Colonic mucosa (tissue), 4 donors: ENCODE results near the gene DAG1. TPM values are rescaled to one million over a fixed set of nuclear protein-coding genes. Genes with fewer than 3 reads are reported as not detected.
A peak's percentile ranks its signal among the peaks of the same experiment; 100 is the strongest.

Experiments
- DNase-seq: peaks from one replicate; pipeline ENCODE4 v3.0.0-alpha.2; 2020
- H3K27ac ChIP-seq: fragments of 200-600 bp; one replicate; pipeline ENCODE4 v1.8.0; 2021
- H3K27me3 ChIP-seq: fragments of 200-600 bp; one replicate; pipeline ENCODE4 v1.8.0; 2021
- H3K36me3 ChIP-seq: fragments of 200-600 bp; one replicate; pipeline ENCODE4 v1.8.0; 2021
- H3K4me1 ChIP-seq: fragments of 200-600 bp; one replicate; pipeline ENCODE4 v1.8.0; 2021; ENCODE audit warnings: mild to moderate bottlenecking
- H3K4me3 ChIP-seq: fragments of 200-600 bp; one replicate; pipeline ENCODE4 v1.8.0; 2021
- H3K9ac ChIP-seq, 2 donors: one replicate each; pipeline ENCODE4 v1.7.0; 2013; ENCODE audit warnings: control low read depth in 2 of 2, low read depth in 2 of 2, low read length in 2 of 2
- H3K9me3 ChIP-seq: fragments of 200-600 bp; one replicate; pipeline ENCODE4 v1.8.0; 2021
- intact Hi-C: fragments of 100-400 bp; cut with DNase I; formaldehyde crosslinking; loops from one replicate; pipeline ENCODE4 v1.14.1; 2022
- total RNA-seq, 2 donors: library from RNA; stranded (reverse); fragmentation: NEBNext Ultra II Directional in 1 of 2; extraction: Animal tissue kit (Norgen Biotek cat#: 25700) in 1 of 2; gene quantifications; one replicate each; pipeline ENCODE4 v1.2.1, GENCODE V29; 2021
- TF ChIP-seq, protein P1 (sequence below): fragments of 200-600 bp; IDR thresholded peaks from one replicate; pipeline ENCODE4 v1.8.0; 2022; ENCODE audit warnings: antibody characterized with exemption, mild to moderate bottlenecking
- donor health status: healthy.
- donor health status: DM: no; HTN: no; CAD: no.
- donor health status: DM: no; HTN: no; CAD: no.

The DAG1 gene
- total RNA-seq, 2 donors from 2014 or later = 81.7 to 107 TPM

DNA sequence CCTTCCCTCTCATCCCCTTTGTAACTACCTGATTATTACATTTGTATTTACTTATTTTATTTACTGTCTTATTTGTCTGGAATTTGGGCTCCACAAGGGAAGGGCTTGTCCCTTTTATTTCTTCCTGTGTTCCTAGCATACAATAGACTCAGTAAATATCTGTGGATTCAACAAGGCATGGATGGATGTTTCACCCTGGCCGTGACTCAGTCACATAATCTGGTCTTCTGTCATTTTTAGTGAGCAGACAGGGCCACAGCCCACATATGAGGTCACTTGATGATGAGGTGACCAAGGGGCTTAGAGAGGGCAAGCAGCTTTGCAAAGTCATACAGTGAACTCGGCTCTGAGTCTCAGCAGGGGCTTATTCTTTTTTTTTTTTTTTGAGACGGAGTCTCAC lies 7.8 kb upstream of the DAG1 start:
- intact Hi-C loops = loop anchor here (10.0 kb wide), 1 partner anchor 47 kb away; the partner anchor contains the start of genes RHOA and TCTA
- H3K9ac ChIP-seq = no peak overlapping the region

DNA sequence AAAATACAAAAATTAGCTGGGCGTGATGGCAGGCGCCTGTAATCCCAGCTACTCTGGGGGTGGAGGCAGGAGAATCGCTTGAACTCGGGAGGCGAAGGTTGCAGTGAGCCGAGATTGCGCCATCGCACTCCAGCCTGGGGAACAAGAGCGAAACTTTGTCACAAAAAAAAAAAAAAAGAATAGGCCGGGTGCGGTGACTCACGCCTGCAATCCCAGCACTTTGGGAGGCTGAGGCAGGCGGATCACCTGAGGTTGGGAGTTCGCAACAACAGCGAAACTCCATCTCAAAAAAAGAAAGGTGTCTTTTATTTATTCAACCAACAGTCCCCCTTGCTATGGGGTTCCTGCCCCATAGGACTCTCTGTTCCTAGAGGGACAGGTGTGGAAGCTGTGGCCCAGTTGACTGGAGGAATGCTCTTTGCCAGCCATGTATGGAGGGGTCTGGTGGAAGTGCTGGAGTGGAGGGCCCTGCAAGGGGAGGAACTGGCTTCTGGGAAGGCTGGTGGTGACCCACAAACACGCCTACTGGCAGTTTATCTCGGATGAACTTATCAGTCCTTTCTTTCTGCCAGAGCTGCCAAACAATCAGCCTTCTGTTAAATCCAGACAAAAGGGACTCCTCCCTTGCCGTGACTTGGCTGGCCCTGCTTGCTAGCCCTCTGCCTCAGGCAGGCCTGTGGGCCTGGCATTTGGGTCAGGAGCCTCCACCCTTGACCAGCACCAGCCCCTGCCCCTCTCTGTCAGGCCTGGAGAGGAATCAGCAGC lies 4.6 kb upstream of the DAG1 start:
- Histone ChIP-seq H3K4me3 (no peak overlapping the region), H3K9me3 (no peaks in the 10 kb centered on the region), H3K4me1 (peaks cover 16% of the 10 kb centered on the region), H3K27ac (no peak overlapping the region), H3K36me3 (no peaks in the 10 kb centered on the region), H3K9ac (no peak overlapping the region), H3K27me3 (no peaks in the 10 kb centered on the region)
- TF ChIP-seq, protein P1, sequence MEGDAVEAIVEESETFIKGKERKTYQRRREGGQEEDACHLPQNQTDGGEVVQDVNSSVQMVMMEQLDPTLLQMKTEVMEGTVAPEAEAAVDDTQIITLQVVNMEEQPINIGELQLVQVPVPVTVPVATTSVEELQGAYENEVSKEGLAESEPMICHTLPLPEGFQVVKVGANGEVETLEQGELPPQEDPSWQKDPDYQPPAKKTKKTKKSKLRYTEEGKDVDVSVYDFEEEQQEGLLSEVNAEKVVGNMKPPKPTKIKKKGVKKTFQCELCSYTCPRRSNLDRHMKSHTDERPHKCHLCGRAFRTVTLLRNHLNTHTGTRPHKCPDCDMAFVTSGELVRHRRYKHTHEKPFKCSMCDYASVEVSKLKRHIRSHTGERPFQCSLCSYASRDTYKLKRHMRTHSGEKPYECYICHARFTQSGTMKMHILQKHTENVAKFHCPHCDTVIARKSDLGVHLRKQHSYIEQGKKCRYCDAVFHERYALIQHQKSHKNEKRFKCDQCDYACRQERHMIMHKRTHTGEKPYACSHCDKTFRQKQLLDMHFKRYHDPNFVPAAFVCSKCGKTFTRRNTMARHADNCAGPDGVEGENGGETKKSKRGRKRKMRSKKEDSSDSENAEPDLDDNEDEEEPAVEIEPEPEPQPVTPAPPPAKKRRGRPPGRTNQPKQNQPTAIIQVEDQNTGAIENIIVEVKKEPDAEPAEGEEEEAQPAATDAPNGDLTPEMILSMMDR = no peak
- peak; percentile 32 for DNase-seq
- intact Hi-C loops = loop anchor here (10.0 kb wide), 1 partner anchor 51 kb away; the partner anchor contains the start of genes RHOA and TCTA

More for the DNA sequence above, 7.8 kb upstream of the DAG1 start:
- no peak for DNase-seq
- no peaks in the 10 kb centered on the region for H3K27me3 ChIP-seq
- no peak overlapping the region for H3K27ac ChIP-seq
- TF ChIP-seq, protein P1 = no peak
- no peak overlapping the region for H3K4me3 ChIP-seq
- H3K36me3 ChIP-seq = no peaks in the 10 kb centered on the region
- no peaks in the 10 kb centered on the region for H3K9me3 ChIP-seq
- H3K4me1 ChIP-seq = peaks cover 10% of the 10 kb centered on the region

DNA sequence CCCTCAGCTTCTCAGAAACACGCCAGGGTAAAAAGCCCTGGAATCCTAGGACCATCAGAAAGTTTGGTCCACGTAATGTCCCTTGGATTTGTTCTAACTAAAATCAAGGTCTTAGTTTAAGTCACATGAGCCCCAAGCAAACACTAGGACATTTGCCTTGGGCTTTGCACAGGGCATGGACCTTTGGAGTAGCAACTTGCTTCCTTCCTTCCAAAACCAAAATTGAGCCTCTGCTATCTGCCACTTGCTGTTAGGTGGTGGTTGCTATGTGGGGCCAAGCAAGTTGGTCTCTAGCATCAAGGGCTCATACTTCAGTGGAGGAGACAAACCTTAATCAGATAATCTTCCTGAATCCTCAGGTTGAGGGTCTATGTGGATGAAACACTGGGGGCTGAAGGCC lies 4.0 kb upstream of the DAG1 start:
- Histone ChIP-seq H3K27me3 (no peaks in the 10 kb centered on the region), H3K27ac (no peak overlapping the region), H3K9ac (no peak overlapping the region), H3K36me3 (no peaks in the 10 kb centered on the region), H3K4me1 (peaks cover 17% of the 10 kb centered on the region), H3K4me3 (no peak overlapping the region), H3K9me3 (no peaks in the 10 kb centered on the region)
- intact Hi-C loops = loop anchor here (10.0 kb wide), 1 partner anchor 51 kb away; the partner anchor contains the start of genes RHOA and TCTA
- TF ChIP-seq, protein P1 = no peak
- DNase-seq = no peak

DNA sequence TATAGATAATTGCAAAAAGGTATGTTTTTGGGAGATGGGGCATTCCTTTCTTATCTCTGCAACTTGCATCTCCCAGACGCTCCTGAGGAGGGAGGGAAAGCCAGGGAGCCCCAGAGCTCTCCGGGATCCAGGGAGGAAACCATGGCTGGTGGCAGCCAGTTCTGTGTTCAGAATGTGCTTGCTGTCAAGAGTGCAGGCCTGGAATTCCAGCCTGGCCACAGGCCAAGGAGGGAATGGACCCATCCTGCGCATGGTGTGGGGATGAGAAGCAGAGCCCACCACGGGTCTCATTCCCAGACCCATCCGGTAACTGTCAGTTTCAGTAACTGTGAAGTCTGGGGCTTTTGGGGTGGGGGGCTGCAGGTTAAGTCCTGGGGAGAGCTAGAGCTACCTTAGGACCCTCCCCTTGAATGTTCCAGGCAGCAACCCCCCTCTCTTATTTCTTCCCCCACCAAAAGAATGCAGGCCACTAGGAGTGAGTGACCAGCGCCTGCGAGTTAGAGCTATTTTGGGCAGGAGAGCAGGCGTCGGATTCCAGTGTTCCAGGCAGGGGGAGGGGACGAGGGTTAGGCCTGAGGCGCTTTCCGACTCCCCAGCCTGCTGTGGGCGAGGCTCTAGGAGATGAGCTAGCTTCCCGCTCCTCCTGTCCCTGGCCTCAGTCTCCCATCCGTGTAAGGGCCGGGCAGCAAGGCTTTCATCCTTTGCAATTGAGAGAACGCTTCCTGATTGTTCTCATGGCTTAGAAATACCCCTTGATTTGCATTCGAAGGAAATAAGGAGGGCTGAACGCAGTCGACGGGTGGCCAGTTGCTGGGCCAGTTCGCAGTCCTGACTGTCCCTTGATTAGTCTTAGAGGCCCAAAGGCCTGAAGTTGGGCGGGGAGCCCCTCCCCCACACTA lies 781 bp upstream of the DAG1 start:
- Histone ChIP-seq H3K4me1 (peaks cover 22% of the 10 kb centered on the region), H3K27ac (peak overlapping the region; percentile 95), H3K9ac (peak overlapping the region; percentile 83 to 90), H3K4me3 (peak overlapping the region; percentile 35), H3K36me3 (no peaks in the 10 kb centered on the region), H3K27me3 (no peaks in the 10 kb centered on the region), H3K9me3 (no peaks in the 10 kb centered on the region)
- TF ChIP-seq, protein P1 = no peak
- intact Hi-C loops = loop anchor here (10.0 kb wide), 1 partner anchor 54 kb away; the partner anchor contains the start of genes RHOA and TCTA
- peak; percentile 69 for DNase-seq

DNA sequence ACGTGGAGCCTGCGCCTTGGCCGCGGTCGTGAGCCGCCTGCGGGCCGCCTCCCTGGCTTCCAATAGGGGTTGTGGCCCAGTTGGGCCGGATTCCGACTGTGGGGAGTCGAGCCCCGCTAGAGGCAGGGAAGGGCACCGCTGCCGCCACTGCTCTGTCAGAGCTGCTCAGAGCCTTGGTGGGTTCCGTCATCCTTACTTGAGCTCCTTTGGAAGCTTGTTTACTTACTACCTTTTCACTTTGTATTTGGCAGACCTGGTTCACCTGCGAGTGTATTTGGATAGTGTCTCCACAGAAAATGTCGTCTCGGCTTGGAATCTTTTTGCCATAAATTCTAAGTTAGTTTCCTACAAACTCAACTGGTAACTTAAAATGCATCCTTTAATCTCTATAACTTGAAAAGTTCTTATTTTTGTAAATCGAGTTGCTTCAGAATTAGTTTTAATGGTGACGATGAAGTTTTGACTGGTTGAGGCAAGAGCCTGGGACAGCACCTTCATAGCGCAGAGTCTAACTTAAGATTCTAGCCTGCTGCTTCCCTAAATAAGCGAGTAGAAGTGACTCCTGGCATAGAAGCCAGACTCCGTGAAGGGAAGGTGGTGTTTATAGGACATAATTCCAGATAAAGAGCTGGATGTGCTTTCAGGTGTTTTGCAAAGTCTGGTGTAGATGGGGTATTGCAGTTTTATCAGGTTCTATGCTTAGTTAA lies 800 bp downstream of the DAG1 start:
- Histone ChIP-seq H3K9me3 (no peaks in the 10 kb centered on the region), H3K27ac (peak overlapping the region; percentile 98), H3K27me3 (no peaks in the 10 kb centered on the region), H3K4me3 (peak overlapping the region; percentile 76), H3K4me1 (peaks cover 18% of the 10 kb centered on the region), H3K9ac (peak overlapping the region; percentile 90 to 95), H3K36me3 (no peaks in the 10 kb centered on the region)
- intact Hi-C loops = no loop called here
- no peak for DNase-seq
- TF ChIP-seq, protein P1 = no peak
